RWPE2 (cell line): ENCODE data around the gene LRRC63.

Source experiments
- ATAC-seq: fragments of 200-7000 bp; cut with Tn5 transposase; 3 replicates; pipeline ENCODE4 v1.9.1; 2021; ENCODE audit warnings: low read depth
- DNase-seq: peaks from one replicate; pipeline ENCODE4 v3.0.0-alpha.2; 2020; ENCODE audit warnings: low spot score
- H3K27ac ChIP-seq: fragments of 450-650 bp; 2 replicates; pipeline ENCODE4 v1.5.1; 2017; ENCODE audit warnings: mild to moderate bottlenecking; ENCODE audit not compliant: poor library complexity, severe bottlenecking
- H3K27me3 ChIP-seq: fragments of 250-450 bp; sonication (Bioruptor Pico); 2 replicates; pipeline ENCODE4 v1.5.1; 2021; ENCODE audit warnings: mild to moderate bottlenecking, moderate library complexity; ENCODE audit not compliant: insufficient read depth, poor library complexity, severe bottlenecking
- H3K36me3 ChIP-seq: fragments of 250-450 bp; sonication (Bioruptor Pico); 2 replicates; pipeline ENCODE4 v1.5.1; 2020; ENCODE audit warnings: low read depth, mild to moderate bottlenecking, moderate library complexity
- H3K4me1 ChIP-seq: fragments of 250-450 bp; sonication (Bioruptor Pico); 2 replicates; pipeline ENCODE4 v1.5.1; 2021; ENCODE audit warnings: mild to moderate bottlenecking, moderate library complexity; ENCODE audit not compliant: insufficient read depth, poor library complexity, severe bottlenecking
- H3K4me3 ChIP-seq: fragments of 250-450 bp; sonication (Bioruptor Pico); 2 replicates; pipeline ENCODE4 v1.5.1; 2021; ENCODE audit warnings: mild to moderate bottlenecking, moderate library complexity; ENCODE audit not compliant: severe bottlenecking
- H3K9me3 ChIP-seq: fragments of 250-450 bp; sonication (Bioruptor Pico); 2 replicates; pipeline ENCODE4 v1.5.1; 2021; ENCODE audit warnings: mild to moderate bottlenecking, moderate library complexity; ENCODE audit not compliant: severe bottlenecking
- TF ChIP-seq, protein P1 (sequence below): fragments of 450-650 bp; IDR thresholded peaks from one replicate; pipeline ENCODE4 v1.5.1; 2017; ENCODE audit warnings: mild to moderate bottlenecking, moderate library complexity; ENCODE audit not compliant: poor library complexity, severe bottlenecking

LRRC63 gene

DNA sequence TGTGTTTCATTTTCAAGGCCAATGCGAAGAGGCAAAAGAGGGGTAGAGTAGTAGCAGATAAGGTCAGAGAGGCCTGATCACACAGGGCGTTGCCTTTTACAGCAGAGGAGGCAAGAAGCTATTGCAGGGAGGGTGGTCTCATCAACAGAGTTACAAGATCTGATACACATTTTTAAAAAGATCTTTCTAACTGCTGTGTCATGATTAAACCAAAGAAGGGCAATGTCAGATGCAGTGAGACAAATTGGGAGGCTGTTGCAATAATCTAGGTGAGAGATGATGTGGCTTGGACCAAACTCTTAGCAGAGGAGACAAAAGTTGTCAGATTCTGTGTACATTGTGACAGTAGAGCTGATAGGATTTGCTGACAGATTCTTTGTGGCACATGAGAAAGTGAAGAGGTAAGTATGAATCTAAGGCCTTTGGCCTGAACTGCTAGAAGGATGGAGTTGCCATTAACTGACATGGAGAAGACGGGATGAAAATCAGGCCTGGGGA, 13.0 kb upstream of the LRRC63 start:
- no peak for ATAC-seq
- TF ChIP-seq, protein P1, sequence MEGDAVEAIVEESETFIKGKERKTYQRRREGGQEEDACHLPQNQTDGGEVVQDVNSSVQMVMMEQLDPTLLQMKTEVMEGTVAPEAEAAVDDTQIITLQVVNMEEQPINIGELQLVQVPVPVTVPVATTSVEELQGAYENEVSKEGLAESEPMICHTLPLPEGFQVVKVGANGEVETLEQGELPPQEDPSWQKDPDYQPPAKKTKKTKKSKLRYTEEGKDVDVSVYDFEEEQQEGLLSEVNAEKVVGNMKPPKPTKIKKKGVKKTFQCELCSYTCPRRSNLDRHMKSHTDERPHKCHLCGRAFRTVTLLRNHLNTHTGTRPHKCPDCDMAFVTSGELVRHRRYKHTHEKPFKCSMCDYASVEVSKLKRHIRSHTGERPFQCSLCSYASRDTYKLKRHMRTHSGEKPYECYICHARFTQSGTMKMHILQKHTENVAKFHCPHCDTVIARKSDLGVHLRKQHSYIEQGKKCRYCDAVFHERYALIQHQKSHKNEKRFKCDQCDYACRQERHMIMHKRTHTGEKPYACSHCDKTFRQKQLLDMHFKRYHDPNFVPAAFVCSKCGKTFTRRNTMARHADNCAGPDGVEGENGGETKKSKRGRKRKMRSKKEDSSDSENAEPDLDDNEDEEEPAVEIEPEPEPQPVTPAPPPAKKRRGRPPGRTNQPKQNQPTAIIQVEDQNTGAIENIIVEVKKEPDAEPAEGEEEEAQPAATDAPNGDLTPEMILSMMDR: no peak
- no peak overlapping the region for H3K4me3 ChIP-seq
- no peaks in the 10 kb centered on the region for H3K27me3 ChIP-seq
- no peaks in the 10 kb centered on the region for H3K4me1 ChIP-seq
- H3K27ac ChIP-seq: no peak overlapping the region
- H3K36me3 ChIP-seq: no peaks in the 10 kb centered on the region
- DNase-seq: no peak
- H3K9me3 ChIP-seq: no peaks in the 10 kb centered on the region

DNA sequence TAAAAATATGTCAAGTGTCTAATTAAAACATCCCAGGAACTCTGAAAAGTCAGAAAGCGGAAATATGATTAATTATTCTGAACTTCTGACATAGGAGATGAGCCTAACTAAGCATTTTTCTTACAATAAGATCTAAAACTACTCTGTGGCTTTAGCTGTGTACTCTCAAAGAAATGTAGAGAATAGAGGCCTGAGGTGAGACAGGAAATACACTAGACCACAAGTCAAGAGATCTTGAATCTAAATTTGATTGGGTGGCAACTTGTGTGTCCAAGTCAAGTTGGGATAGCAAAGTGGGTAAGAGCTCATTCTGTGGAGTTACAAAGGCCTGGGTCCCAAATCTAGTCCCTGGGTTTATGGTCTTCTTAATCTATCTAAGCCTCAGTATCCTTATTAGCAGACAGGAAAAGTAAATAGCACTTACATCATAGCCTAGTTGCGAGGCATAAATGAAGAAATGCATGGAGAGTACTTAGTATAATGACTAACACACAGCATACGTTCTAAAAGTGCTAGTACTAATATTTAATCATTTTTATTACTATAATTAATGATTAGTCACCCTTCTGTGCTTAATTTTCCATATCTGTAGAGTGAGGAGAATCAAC, 9.4 kb upstream of the LRRC63 start:
- TF ChIP-seq, protein P1: no peak
- no peaks in the 10 kb centered on the region for H3K4me1 ChIP-seq
- no peak for ATAC-seq

DNA sequence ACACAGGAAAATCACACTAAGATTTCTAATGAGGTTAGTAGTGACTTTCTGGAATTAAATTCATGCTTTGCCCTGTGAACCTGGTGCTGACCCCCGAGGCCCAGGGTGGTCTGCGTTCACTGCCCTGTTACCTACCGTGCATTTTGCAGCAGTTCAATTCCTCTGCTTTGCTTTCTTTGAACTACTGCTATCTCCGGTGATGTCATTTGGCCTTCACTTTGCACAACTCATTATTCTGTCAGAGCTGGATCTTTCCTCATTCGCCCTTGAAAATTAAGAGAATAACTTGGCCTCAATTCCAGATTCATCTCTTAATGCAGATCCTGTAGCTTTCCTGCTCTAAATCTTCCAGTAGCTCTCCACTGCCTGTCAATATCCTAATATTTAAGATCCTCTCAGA, 8.8 kb upstream of the LRRC63 start:
- DNase-seq (no peak), ATAC-seq (no peak)
- Histone ChIP-seq H3K36me3 (no peaks in the 10 kb centered on the region), H3K27ac (no peak overlapping the region), H3K27me3 (no peaks in the 10 kb centered on the region), H3K9me3 (no peaks in the 10 kb centered on the region), H3K4me1 (no peaks in the 10 kb centered on the region), H3K4me3 (no peak overlapping the region)
- TF ChIP-seq, protein P1: no peak

More for the DNA sequence above, 9.4 kb upstream of the LRRC63 start:
- H3K27ac ChIP-seq: no peak overlapping the region
- H3K9me3 ChIP-seq: no peaks in the 10 kb centered on the region
- no peaks in the 10 kb centered on the region for H3K36me3 ChIP-seq
- DNase-seq: no peak
- no peaks in the 10 kb centered on the region for H3K27me3 ChIP-seq
- H3K4me3 ChIP-seq: no peak overlapping the region

DNA sequence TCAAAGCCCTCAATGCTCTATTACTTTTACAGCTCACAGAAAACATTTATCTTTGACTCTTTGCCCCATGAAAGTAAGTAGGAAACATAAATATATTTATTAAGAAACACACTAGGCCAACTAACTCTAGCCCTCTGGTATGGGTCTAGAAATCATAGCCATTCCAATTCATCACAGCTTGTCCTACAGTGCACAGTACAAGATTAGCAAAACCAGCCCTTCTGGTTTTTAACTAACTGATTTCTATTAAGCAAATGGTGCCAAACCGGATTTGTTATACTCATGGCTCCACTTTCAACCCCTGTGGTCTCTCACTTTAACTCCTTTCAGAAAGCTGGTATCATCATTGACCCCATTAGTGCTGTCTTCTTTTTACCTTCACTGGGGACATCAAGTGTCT, 5.6 kb upstream of the LRRC63 start:
- H3K4me3 ChIP-seq: no peak overlapping the region
- DNase-seq (no peak), ATAC-seq (no peak)
- no peaks in the 10 kb centered on the region for H3K36me3 ChIP-seq
- H3K4me1 ChIP-seq: no peaks in the 10 kb centered on the region
- H3K27me3 ChIP-seq: no peaks in the 10 kb centered on the region
- TF ChIP-seq, protein P1: no peak
- H3K27ac ChIP-seq: no peak overlapping the region
- H3K9me3 ChIP-seq: no peaks in the 10 kb centered on the region

DNA sequence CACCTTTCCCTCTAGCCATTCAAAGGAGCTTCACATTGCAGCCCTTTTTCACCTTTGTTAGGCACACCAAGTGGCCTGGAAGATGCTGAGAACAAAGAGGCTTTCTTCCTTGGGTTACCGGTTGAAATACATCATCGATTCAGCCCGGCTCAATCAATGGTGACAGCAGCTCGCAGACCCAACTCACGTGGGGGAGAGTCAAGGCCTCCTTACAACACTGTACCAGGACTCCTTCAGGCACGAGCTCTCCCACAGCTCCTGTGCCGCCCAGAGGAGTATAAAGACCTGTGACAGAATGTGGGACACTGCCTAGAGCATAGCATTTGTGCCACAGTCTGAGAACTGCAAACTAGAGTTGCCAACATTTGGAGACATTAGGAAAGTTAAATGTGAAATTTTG, 3.9 kb upstream of the LRRC63 start:
- H3K27me3 ChIP-seq: no peaks in the 10 kb centered on the region
- TF ChIP-seq, protein P1: no peak

More for the DNA sequence above, 3.9 kb upstream of the LRRC63 start:
- Histone ChIP-seq H3K4me1 (no peaks in the 10 kb centered on the region), H3K4me3 (no peak overlapping the region), H3K36me3 (no peaks in the 10 kb centered on the region), H3K9me3 (no peaks in the 10 kb centered on the region), H3K27ac (no peak overlapping the region)
- DNase-seq (no peak), ATAC-seq (no peak)
